ENCODE measurements around the gene SLC22A23. TPM values are rescaled to one million over a fixed set of nuclear protein-coding genes. Genes with fewer than 3 reads are reported as not detected.

SLC22A23 gene
- total RNA-seq, 1 experiment from 2014 or later = 2.7 TPM

DNA sequence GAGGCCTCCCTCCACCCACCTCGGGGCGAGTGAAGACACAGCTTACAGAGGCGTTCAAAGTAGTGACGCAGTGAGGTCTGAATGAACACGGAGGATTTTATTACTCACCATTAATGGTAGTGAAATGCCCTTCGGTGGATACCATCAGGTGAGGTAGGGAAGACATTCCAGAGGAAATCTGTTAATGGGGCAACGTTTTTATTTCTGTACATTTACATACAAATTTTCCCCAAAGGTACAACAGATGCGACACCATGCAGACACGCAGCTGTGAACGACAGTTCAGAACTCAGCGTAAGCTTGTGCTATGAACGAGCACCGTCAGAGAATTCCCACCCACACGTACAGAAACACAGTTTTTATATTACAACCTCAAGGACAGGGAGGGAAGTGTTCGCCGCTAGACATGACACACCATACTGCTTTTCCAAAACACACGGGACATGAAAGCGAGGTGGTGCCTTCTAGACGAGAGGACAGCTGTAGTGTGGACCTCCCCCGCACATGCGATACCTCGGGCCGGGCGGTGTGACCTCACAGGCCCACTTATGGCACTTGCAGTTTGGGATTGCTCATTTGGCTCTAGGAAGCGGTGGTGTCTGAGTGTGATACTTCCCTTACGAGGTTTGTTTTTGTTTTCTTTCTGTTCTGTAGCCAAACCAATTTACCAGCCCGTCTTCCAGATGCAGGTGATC, 187.4 kb downstream of the SLC22A23 start:
- DNase-seq (ENCODE audit: low read depth) = no peak

GRCh38 chr6:3268680-3269079, 188.2 kb downstream of the SLC22A23 start:
- no peak for DNase-seq (ENCODE audit: low read depth)

DNA sequence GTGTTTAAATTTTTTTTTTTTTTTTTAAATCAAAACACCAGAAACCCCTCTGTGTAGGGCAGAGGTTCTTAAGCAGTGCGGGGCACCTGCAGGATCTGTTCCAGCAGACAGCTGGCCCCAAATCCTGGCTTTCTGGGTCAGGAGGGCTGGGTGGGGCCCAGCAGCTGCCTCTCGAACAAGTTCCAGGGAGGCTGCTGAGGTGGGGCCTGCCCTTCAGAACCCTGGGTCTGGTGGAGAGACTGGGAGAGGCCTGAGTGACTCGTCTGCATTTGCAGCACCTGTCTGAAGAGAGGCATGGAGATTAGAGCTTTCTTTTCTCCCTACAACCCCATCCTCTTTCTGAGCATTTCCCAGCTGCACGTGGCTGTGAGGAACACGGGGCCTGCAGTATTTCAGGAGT, 189.7 kb downstream of the SLC22A23 start:
- DNase-seq (ENCODE audit: low read depth) = no peak

DNA sequence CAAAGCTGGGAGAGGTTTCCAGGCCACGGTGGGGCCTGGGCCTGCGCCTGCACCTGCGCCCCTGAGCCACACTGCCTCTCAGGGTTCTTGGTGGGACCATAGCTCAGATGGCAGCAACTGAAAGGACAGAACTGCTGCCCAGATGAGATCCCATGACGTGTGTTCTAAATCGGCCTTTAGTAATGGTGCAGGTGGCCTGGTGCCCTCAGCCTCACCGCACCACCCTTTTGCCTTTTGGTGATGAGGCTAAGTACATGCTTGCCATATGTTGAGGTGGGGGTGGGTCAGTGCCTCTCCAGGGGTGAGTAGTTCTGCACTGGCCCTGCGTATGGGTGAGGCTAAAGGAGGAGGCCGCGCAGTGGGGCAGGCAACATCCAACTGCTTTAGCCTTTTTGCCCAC, 190.7 kb downstream of the SLC22A23 start:
- DNase-seq (ENCODE audit: low read depth) = no peak

GRCh38 chr6:3265671-3266070, 191.2 kb downstream of the SLC22A23 start:
- DNase-seq (ENCODE audit: low read depth) = no peak

- no peak for DNase-seq (ENCODE audit: low read depth)
Observed at GRCh38 chr6:3264356-3264755, 192.5 kb downstream of the SLC22A23 start.

- no peak for DNase-seq (ENCODE audit: low read depth)
Observed at GRCh38 chr6:3263096-3263495, 193.8 kb downstream of the SLC22A23 start.

DNA sequence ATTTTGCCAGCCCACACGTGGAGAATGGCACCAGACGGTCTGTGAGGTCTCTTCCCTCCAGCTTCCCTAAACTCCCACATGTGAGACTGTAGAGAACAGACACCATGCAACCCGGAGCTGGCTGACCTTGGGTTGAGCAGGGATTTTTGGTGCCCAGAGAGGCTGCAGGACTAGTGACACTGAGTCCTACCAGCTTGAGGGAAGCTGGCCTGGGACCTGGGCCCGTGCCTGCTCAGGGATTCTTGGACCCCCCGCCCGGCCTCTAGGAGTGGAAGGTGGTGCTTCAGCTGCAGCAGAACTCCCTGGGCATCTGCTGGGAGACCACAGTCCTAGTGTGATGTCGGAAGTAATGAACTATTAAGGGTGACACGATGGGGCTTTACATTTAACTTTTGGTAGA, 194.9 kb downstream of the SLC22A23 start:
- no peak for DNase-seq (ENCODE audit: low read depth)

DNA sequence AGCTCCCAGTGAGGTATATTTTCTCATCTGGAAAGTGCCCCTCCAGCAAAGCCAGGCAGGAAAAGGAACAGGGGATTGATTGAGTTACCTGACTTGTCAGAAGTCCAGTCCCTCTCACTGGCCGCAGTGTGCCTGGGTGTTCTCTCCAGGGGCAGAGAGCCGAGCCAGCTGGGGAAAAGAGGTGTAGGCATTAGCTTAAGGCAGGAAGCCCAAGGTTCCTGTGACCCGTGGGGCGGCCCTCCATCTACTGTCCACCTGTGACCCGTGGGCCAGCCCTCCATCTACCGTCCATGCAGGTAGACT, 195.4 kb downstream of the SLC22A23 start:
- DNase-seq (ENCODE audit: low read depth) = no peak

DNA sequence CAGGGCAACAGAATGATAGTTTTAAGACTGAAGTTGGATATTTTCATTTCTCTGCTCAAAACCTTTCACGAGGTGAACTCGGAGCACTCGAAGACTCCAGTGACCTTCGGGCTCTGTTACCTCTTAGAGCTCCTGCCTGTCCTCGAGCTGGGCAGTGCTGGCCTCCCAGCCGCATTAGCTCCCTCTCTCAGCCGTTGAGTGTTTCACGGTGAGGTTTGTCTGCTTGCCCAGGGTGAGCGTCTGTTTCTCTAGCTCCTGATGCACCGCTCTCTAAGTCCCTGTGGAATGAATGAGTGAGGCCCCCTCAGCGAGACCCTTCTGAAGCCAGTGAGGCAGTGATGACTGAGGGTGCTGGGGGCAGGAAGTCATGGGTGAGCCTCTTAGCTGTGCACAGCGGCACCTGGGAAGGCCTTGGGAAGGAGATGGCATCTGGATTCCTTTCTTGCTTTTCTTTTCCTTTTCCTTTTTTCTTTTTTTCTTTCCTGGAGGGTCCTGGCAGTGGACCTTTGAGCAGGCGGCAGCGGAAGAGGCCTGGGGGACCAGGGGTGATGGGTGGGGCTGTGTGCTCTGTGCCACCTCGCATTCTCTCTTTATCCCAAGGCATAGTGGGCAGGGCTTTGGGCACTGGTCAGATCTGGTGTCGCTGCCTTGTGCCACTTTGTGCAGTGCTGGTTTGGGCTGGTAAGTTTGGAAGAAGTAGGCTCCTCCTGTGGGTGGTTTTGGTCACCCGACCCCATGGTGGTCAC, 195.9 kb downstream of the SLC22A23 start:
- DNase-seq (ENCODE audit: low read depth) = no peak

DNA sequence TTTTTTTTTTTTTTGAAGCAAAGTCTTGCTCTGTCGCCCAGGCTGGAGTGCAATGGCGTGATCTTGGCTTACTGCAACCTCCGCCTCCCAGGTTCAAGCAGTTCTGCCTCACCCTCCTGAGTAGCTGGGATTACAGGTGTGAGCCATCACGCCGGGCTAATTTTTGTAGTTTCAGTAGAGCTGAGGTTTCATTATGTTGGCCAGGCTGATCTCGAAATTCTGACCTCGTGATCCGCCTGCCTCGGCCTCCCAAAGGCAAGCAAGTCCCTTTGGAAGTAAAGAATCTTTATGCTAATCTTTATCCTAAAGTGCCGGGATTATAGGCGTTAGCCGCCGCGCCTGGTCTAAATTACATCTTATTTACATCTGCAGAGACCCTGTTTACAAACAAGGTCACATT, 196.6 kb downstream of the SLC22A23 start:
- DNase-seq (ENCODE audit: low read depth) = no peak

DNA sequence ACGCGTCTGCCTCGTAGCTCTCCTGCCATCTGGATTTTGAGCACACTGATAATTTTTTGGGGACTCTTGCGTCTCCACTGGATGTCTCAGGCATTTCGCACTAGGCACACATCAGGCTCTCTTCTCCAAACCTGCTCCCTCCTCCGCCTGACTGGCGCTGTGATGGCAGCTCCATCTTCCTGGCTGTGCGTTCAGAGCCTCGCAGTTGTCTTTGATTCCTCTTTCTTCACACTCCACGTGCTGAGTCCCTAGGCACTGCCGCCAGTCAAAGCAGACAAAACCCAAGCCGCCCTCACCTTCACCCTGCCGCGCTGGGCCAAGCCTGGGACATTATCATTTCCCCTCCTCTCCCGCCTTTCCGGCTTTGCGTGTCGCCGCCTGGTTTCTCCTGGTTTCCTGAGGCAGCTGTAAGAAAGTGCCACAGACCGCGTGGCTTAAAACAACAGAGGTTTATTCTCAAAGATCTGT, 197.3 kb downstream of the SLC22A23 start:
- DNase-seq (ENCODE audit: low read depth) = peak; percentile 59

GRCh38 chr6:3258720-3259490, 197.9 kb downstream of the SLC22A23 start, which contains the start of gene PSMG4:
PSMG4 (plus strand) TSS chr6:3258947; CDS start chr6:3259023, 76 bp downstream.
- DNase-seq (ENCODE audit: low read depth) = peak; percentile 96

DNA sequence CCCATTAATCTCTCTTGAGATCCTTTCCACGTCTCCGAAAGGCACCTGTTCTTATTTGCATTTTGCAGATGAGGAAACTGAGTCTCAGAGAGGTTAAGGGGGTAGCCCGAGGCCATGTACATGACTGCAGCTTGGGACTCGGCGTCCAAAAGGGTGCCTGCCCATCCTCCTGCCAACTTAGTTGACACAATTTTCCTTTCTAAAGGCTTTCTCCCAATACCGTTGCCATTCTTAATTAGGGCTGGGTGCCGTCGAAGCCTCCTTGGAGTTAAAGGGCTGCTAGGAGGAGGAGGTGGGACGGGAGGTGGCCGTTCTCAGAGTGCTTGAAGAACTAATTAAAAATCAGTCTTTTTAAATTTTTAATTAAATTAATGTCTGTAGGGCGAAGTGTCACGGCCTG, 198.6 kb downstream of the SLC22A23 start:
- DNase-seq (ENCODE audit: low read depth) = no peak

DNA sequence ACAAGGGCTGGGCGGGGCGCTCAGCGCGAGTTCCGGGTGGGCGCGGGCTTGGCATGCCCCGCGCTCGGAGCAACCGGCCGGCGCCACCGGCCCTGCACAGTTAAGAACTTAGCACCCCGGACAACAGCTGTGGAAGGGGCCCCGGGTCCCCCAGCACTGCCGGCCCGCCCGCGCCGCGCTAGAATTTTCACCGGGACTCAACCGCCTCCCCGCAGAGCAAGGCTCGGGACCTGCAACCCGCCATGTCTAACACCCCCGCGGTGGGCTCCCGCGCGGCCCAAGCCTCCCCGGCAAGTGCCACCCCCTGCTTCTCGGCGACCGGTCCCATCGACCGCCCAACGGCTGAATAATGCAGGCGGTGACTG, 203.3 kb downstream of the SLC22A23 start:
- no peak for DNase-seq (ENCODE audit: low read depth)

DNA sequence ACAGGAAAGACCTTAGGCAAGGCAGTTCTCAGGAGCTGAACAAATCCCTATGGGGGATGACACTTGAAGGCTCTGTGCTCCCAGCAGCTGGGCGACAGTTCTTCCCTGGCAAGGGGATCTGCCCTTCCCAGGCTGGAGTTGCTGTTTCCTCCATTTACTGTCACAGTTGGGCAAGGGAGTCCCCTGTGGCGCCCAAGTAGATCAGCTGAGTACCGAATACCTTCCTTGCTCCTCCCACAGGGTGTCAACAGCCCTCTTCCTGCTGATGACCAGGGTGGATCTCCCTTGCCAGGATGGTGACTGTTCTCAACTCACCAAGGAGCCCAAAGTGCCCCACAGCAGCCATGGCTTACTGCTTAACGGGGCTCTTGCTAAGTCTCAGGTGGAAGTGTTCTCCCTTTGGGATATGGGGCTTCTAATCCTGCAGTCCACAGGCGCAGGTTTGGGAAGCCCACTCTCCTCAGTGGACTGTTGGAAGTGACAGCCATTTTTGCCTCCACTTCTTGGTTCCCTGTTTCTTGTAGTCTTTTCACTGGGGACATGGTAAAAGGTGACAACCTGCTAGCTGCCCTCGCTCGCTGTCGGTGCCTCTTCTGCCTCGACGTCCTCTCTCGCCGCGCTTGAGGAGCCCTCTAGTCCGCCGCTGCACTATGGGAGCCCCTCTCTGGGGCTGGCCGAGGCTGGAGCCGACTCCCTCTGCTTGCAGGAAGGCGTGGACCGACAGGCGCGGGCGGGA, 203.8 kb downstream of the SLC22A23 start:
- peak; percentile 46 for DNase-seq (ENCODE audit: low read depth)

GRCh38 chr6:3252369-3252768, 204.5 kb downstream of the SLC22A23 start:
- DNase-seq (ENCODE audit: low read depth) = peak; percentile 96

DNA sequence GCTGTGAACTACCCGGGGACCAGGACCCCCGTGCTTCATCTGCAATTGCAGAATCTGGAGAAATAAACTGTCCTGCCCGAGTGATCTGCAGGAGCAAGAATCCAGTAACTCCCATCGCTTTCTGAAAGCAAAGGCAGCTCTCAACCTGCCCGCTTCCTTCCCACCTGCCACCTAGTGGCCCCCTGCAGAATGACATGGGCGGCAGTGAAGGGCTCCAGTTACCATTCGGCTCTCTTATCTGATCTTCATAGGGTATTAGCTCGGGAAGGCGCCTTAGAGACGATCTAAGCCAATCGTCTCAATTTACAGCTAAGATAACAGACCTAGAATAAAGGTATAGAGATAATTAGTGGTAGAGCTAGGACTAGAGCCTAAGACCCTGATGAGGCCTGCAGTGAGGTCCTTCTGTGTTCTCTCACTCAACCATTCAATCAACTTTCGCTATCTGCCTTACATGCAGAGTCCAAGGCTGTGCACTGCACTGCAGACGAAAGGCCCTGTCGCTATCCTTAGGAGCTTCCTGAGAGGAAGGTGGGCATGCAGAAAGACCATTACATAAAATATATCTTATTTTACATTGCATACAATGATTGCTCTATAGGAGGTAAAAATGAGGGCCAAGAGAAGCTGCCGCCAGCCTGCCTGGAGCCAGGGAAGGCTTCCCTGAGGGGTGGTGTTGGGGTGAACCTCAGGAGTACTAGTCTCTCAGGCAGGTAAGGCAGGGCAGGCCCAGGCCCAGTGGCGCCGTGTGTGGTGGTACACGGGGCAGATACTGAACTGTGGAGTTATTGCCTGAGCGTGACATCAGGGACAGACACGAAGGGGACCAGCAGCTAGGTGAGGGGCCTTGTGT, 205.2 kb downstream of the SLC22A23 start:
- peak; percentile 89 for DNase-seq (ENCODE audit: low read depth)

DNA sequence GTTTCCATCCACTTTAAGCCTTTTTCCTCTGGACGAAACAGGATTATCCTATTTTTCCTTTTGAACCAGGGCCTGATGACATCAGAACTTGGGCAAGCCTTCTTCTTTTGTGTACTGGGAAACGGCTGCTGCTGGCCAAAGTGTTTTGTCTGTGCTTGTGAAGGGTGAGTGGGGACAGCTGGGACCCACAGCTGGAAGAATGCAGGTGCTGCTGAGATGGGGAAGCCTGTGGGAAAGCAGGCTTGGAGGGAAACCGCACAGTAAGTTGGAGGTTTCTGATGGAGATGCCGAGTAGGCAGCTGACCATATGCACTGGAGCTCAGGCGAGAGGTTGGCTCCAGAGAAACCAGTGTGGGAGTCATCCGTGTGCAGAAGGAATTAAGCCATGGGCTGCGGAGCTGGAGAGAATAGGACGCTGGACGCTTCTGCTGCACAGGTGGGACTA, 206.6 kb downstream of the SLC22A23 start:
- DNase-seq (ENCODE audit: low read depth) = no peak

- DNase-seq (ENCODE audit: low read depth) = no peak
Observed at GRCh38 chr6:3249821-3250220, 207.0 kb downstream of the SLC22A23 start.

Measured in Daoy (cell line).